OCI-LY1 (cell line): ENCODE data around the gene LMO1.

Experiments used
- H2AFZ ChIP-seq: fragments of 200-600 bp; sonication (generic), shearing (Covaris generic); 2 replicates; pipeline ENCODE4 v1.6.0; 2014; ENCODE audit warnings: antibody characterized with exemption, mild to moderate bottlenecking, low read length
- H3F3A ChIP-seq: fragments of 200-600 bp; sonication (generic), shearing (Covaris generic); 2 replicates; pipeline ENCODE4 v1.6.0; 2014; ENCODE audit warnings: mild to moderate bottlenecking, antibody characterized with exemption, low read length, moderate library complexity; ENCODE audit not compliant: insufficient read depth
- H3K27ac ChIP-seq: fragments of 200-600 bp; sonication (generic); 2 replicates; pipeline ENCODE4 v1.5.1; 2014; ENCODE audit warnings: low read length, mixed run types, mild to moderate bottlenecking, low read depth; ENCODE audit not compliant: poor library complexity, severe bottlenecking
- H3K27me3 ChIP-seq: fragments of 200-600 bp; sonication (generic); 2 replicates; pipeline ENCODE4 v1.6.0; 2014; ENCODE audit warnings: antibody characterized with exemption, mild to moderate bottlenecking, low read length, moderate library complexity; ENCODE audit not compliant: insufficient read depth
- H3K36me3 ChIP-seq: fragments of 200-600 bp; sonication (generic); 2 replicates; pipeline ENCODE4 v1.6.1; 2014; ENCODE audit warnings: mild to moderate bottlenecking, antibody characterized with exemption, low read length, moderate library complexity, mixed read lengths; ENCODE audit not compliant: insufficient read depth
- H3K4me1 ChIP-seq: fragments of 200-600 bp; sonication (generic); 2 replicates; pipeline ENCODE4 v1.5.1; 2014; ENCODE audit warnings: mild to moderate bottlenecking, low read length, moderate library complexity; ENCODE audit not compliant: insufficient read depth, severe bottlenecking
- H3K4me2 ChIP-seq: fragments of 200-600 bp; sonication (generic), shearing (Covaris generic); 2 replicates; pipeline ENCODE4 v1.6.1; 2014; ENCODE audit warnings: low read length
- H3K4me3 ChIP-seq: fragments of 200-600 bp; sonication (generic); 2 replicates; pipeline ENCODE4 v1.5.1; 2014; ENCODE audit warnings: low read length, low read depth, mild to moderate bottlenecking, mixed read lengths; ENCODE audit not compliant: poor library complexity, severe bottlenecking
- H3K79me2 ChIP-seq: fragments of 200-600 bp; shearing (Covaris generic); 2 replicates; pipeline ENCODE4 v1.6.1; 2016; ENCODE audit warnings: mixed run types, low read length, mixed read lengths; ENCODE audit not compliant: insufficient read depth
- H3K9ac ChIP-seq: fragments of 200-600 bp; sonication (generic), shearing (Covaris generic); 2 replicates; pipeline ENCODE4 v1.6.1; 2014; ENCODE audit warnings: mild to moderate bottlenecking, low read length, mixed read lengths
- H3K9me2 ChIP-seq: fragments of 200-600 bp; sonication (generic), shearing (Covaris generic); 2 replicates; pipeline ENCODE4 v1.6.1; 2014; ENCODE audit warnings: low read depth, mild to moderate bottlenecking, low read length, mixed read lengths
- H3K9me3 ChIP-seq: fragments of 200-600 bp; shearing (Covaris generic); 2 replicates; pipeline ENCODE4 v1.6.1; 2014; ENCODE audit warnings: low read length, mixed read lengths
- H4K20me1 ChIP-seq: fragments of 200-600 bp; sonication (generic), shearing (Covaris generic); 2 replicates; pipeline ENCODE4 v1.6.0; 2016; ENCODE audit warnings: mild to moderate bottlenecking, low read length; ENCODE audit not compliant: insufficient read depth
- EZH2 ChIP-seq: fragments of 200-600 bp; sonication (generic), shearing (Covaris generic); IDR thresholded peaks from 2 replicates; pipeline ENCODE4 v1.8.0; 2017; ENCODE audit warnings: borderline replicate concordance, mixed run types, mild to moderate bottlenecking, antibody characterized with exemption, low read length, moderate library complexity, mixed read lengths
- TF ChIP-seq, protein P1 (sequence below): fragments of 200-600 bp; sonication (generic), shearing (Covaris generic); IDR thresholded peaks from 2 replicates; pipeline ENCODE4 v1.5.1; 2017; ENCODE audit warnings: mild to moderate bottlenecking, antibody characterized with exemption, low read length, moderate library complexity, mixed read lengths

The LMO1 gene

DNA sequence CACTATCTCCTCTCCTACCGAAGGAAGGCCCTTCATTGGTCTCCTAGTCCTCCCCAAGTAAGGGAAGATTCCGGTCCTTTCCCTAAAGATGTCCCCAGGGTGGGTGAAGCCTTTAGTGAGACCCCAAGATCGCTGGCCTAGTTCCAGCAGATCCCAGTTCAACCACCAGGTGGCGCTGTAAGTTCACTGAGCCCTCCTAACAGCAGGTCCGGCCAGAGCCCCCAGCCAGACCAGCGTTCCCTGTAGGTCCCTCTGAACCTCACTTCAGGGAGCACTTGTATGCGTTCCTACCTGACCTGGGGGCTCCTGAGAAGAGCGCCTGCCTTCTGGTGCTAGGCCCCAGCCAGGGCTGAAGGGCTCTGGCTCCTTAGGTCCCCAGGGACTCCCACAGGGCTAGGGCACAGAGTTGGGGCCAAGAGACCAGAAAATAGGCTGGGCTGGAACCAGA lies 38.1 kb downstream of the LMO1 start:
- no peak overlapping the region for H3K27ac ChIP-seq

DNA sequence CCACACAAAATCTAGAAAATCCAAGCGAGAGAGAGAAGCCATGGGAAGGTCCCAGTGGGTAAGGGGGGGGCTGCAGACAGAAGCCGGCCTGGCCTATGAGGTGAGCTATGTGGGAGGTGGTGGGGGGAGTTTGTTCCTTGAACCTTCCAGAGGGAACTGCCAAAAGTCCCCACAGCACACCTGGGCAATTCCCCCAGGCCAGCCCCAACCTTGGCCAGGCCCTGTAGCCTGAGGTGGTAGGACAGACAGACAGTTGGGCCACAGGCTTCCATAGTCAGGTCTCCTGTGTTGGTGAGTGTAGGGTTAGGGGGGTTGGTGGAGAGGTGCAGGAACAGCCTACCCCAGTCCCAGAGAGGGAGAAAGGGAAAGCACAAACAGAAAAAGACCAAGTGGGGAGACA lies 39.0 kb downstream of the LMO1 start:
- H3K79me2 ChIP-seq, result no peaks in the 10 kb centered on the region
- no peaks in the 10 kb centered on the region for H3F3A ChIP-seq
- no peaks in the 10 kb centered on the region for H3K9me3 ChIP-seq
- H3K4me1 ChIP-seq, result no peaks in the 10 kb centered on the region
- no peaks in the 10 kb centered on the region for H3K9me2 ChIP-seq
- H3K27me3 ChIP-seq, result no peaks in the 10 kb centered on the region
- no peak overlapping the region for H2AFZ ChIP-seq
- H3K36me3 ChIP-seq, result no peaks in the 10 kb centered on the region
- no peak overlapping the region for H3K9ac ChIP-seq
- H4K20me1 ChIP-seq, result no peaks in the 10 kb centered on the region
- no peak overlapping the region for H3K4me3 ChIP-seq
- TF ChIP-seq EZH2, result no peak
- TF ChIP-seq, protein P1, sequence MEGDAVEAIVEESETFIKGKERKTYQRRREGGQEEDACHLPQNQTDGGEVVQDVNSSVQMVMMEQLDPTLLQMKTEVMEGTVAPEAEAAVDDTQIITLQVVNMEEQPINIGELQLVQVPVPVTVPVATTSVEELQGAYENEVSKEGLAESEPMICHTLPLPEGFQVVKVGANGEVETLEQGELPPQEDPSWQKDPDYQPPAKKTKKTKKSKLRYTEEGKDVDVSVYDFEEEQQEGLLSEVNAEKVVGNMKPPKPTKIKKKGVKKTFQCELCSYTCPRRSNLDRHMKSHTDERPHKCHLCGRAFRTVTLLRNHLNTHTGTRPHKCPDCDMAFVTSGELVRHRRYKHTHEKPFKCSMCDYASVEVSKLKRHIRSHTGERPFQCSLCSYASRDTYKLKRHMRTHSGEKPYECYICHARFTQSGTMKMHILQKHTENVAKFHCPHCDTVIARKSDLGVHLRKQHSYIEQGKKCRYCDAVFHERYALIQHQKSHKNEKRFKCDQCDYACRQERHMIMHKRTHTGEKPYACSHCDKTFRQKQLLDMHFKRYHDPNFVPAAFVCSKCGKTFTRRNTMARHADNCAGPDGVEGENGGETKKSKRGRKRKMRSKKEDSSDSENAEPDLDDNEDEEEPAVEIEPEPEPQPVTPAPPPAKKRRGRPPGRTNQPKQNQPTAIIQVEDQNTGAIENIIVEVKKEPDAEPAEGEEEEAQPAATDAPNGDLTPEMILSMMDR, result no peak
- no peak overlapping the region for H3K4me2 ChIP-seq
- no peak overlapping the region for H3K27ac ChIP-seq

More for the DNA sequence above, 38.1 kb downstream of the LMO1 start:
- no peaks in the 10 kb centered on the region for H3K4me1 ChIP-seq
- H4K20me1 ChIP-seq, result no peaks in the 10 kb centered on the region
- no peak overlapping the region for H3K4me2 ChIP-seq
- H3K27me3 ChIP-seq, result no peaks in the 10 kb centered on the region
- no peaks in the 10 kb centered on the region for H3K9me3 ChIP-seq
- no peak overlapping the region for H3K4me3 ChIP-seq
- H3K9ac ChIP-seq, result no peak overlapping the region
- H3K9me2 ChIP-seq, result no peaks in the 10 kb centered on the region
- H3F3A ChIP-seq, result no peaks in the 10 kb centered on the region
- TF ChIP-seq, protein P1, result peak; percentile 90
- TF ChIP-seq EZH2, result no peak
- H3K79me2 ChIP-seq, result no peaks in the 10 kb centered on the region
- no peak overlapping the region for H2AFZ ChIP-seq
- H3K36me3 ChIP-seq, result no peaks in the 10 kb centered on the region

DNA sequence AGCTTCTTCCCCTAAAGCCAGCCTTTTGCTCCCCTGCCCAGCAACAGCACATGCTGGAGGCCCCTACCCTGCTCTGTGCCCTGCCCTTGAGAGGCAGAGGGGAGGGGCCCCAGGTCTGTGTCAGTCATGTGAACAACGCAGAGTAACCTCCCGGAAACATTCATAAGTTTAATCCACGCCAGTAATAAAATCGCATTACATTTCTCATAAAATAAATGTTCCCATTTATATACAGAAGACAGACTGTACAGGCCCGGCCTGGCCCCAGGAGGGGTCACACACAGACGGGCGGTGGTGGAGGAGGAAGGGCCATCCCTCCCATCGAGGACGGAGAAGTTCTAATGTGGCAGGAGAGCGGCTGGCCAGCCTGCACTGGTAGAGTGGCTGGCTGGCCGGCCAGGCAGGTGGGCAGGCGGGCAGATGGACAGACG lies 39.5 kb downstream of the LMO1 start:
- Histone ChIP-seq H3F3A (no peaks in the 10 kb centered on the region), H3K27me3 (no peaks in the 10 kb centered on the region), H3K4me1 (no peaks in the 10 kb centered on the region), H3K9ac (no peak overlapping the region), H2AFZ (no peak overlapping the region), H3K36me3 (no peaks in the 10 kb centered on the region), H3K79me2 (no peaks in the 10 kb centered on the region), H3K9me2 (no peaks in the 10 kb centered on the region), H3K27ac (no peak overlapping the region), H3K4me3 (no peak overlapping the region), H3K9me3 (no peaks in the 10 kb centered on the region), H4K20me1 (no peaks in the 10 kb centered on the region), H3K4me2 (no peak overlapping the region)
- no peak for TF ChIP-seq EZH2
- TF ChIP-seq, protein P1, result no peak
